Stimulated activated CD8-positive, alpha-beta memory T cell treated with anti-CD3 and anti-CD28 coated beads, Interleukin-2, amount 100 ng/mL, for 48 hours (primary cell): Measurements from ENCODE around the gene PPP2CA.
"Not testable (repeated sequence)": the region's sequence is repeated elsewhere in the genome, so short reads cannot be mapped to it uniquely, and the experiment has no call there.

Source experiments
- DNase-seq, 2 donors: peaks; one replicate each; pipeline ENCODE4 v3.0.0-alpha.2; 2020; ENCODE audit warnings: low read depth in 2 of 2

PPP2CA gene

GRCh38 chr5:134245101-134245604 lies 19.3 kb upstream of the PPP2CA start:
- no peak for DNase-seq

GRCh38 chr5:134242146-134242545 lies 16.3 kb upstream of the PPP2CA start:
- no peak for DNase-seq

GRCh38 chr5:134240421-134240962 lies 14.6 kb upstream of the PPP2CA start:
- DNase-seq = no peak

- no peak for DNase-seq
Measured at GRCh38 chr5:134236820-134237219, 10.9 kb upstream of the PPP2CA start.

GRCh38 chr5:134236318-134236717 lies 10.4 kb upstream of the PPP2CA start:
- DNase-seq = no peak

- no peak for DNase-seq
Measured at GRCh38 chr5:134228624-134229023, 2.8 kb upstream of the PPP2CA start.

- DNase-seq = no peak
Measured at GRCh38 chr5:134227776-134228175, 1.9 kb upstream of the PPP2CA start.

- no peak for DNase-seq
Measured at GRCh38 chr5:134227259-134227658, 1.4 kb upstream of the PPP2CA start.

- no peak for DNase-seq
Measured at GRCh38 chr5:134226441-134227192, 744 bp upstream of the PPP2CA start.

- DNase-seq = peak; percentile 48 to 60
Measured at GRCh38 chr5:134224888-134225779, 739 bp downstream of the PPP2CA start.

GRCh38 chr5:134223406-134224248 lies 2.2 kb downstream of the PPP2CA start:
- no peak for DNase-seq

GRCh38 chr5:134221690-134222089 lies 4.2 kb downstream of the PPP2CA start:
- not testable (repeated sequence) for DNase-seq

GRCh38 chr5:134215757-134216156 lies 10.1 kb downstream of the PPP2CA start:
- DNase-seq = no peak

GRCh38 chr5:134211263-134212031 lies 14.4 kb downstream of the PPP2CA start:
- not testable (repeated sequence) for DNase-seq

- no peak for DNase-seq
Measured at GRCh38 chr5:134209477-134210245, 16.2 kb downstream of the PPP2CA start.

- no peak for DNase-seq
Measured at GRCh38 chr5:134207696-134208095, 18.2 kb downstream of the PPP2CA start.

- no peak for DNase-seq
Measured at GRCh38 chr5:134206627-134207160, 19.2 kb downstream of the PPP2CA start.

GRCh38 chr5:134204575-134204974 lies 21.3 kb downstream of the PPP2CA start:
- no peak for DNase-seq

GRCh38 chr5:134203630-134204029 lies 22.2 kb downstream of the PPP2CA start:
- DNase-seq = no peak

GRCh38 chr5:134195666-134196065 lies 30.2 kb downstream of the PPP2CA start:
- DNase-seq = no peak
